WTC11 (cell line): ENCODE data around the gene HPX. TPM values are rescaled to one million over a fixed set of nuclear protein-coding genes. Genes with fewer than 3 reads are reported as not detected.

Source experiments
- ATAC-seq: fragments of 200-7000 bp; cut with Tn5 transposase; 2 replicates; pipeline ENCODE4 v1.10.0; 2021; ENCODE audit warnings: mild to moderate bottlenecking, moderate library complexity
- CTCF ChIA-PET: fragments of 300-600 bp; sonication (Branson Sonifier 250); formaldehyde crosslinking; loops from one replicate; lab custom pipeline; 2021; ENCODE audit warnings: antibody characterized with exemption; lab: Charles Lee
- POLR2A ChIA-PET: fragments of 350-600 bp; sonication (Branson Sonifier 250); formaldehyde crosslinking; loops from one replicate; lab custom pipeline; 2021; ENCODE audit warnings: antibody characterized with exemption; lab: Charles Lee
- DNase-seq: peaks from one replicate; pipeline ENCODE4 v3.0.0; 2021; ENCODE audit warnings: low spot score
- H3K27ac Mint-ChIP-seq: 2 replicates; pipeline ENCODE4 v1.8.0; 2021; ENCODE audit warnings: mixed read lengths
- H3K27me3 Mint-ChIP-seq: 2 replicates; pipeline ENCODE4 v1.8.0; 2021; ENCODE audit warnings: low read depth, mild to moderate bottlenecking, moderate library complexity, mixed read lengths
- H3K36me3 Mint-ChIP-seq: 2 replicates; pipeline ENCODE4 v1.8.0; 2021; ENCODE audit warnings: mixed read lengths
- H3K4me1 Mint-ChIP-seq: 2 replicates; pipeline ENCODE4 v1.8.0; 2022; ENCODE audit warnings: mixed read lengths
- H3K4me3 Mint-ChIP-seq: 2 replicates; pipeline ENCODE4 v1.8.0; 2021; ENCODE audit warnings: mild to moderate bottlenecking, moderate library complexity, mixed read lengths
- H3K9me3 Mint-ChIP-seq: 2 replicates; pipeline ENCODE4 v1.8.0; 2021; ENCODE audit warnings: mixed read lengths
- ATF3 ChIP-seq: sonication (generic); formaldehyde crosslinking; conservative IDR thresholded peaks from 2 replicates; pipeline ENCODE4 v1.8.1; 2022; ENCODE audit warnings: mild to moderate bottlenecking, missing genetic modification reagents
- CREB1 ChIP-seq: sonication (generic); formaldehyde crosslinking; IDR thresholded peaks from 2 replicates; pipeline ENCODE4 v1.8.0; 2023; ENCODE audit warnings: mild to moderate bottlenecking, missing genetic modification reagents
- CREM ChIP-seq: sonication (generic); formaldehyde crosslinking; IDR thresholded peaks from 2 replicates; pipeline ENCODE4 v1.8.1; 2022; ENCODE audit warnings: mild to moderate bottlenecking, missing genetic modification reagents, moderate library complexity
- E2F4 ChIP-seq: sonication (generic); formaldehyde crosslinking; IDR thresholded peaks from 2 replicates; pipeline ENCODE4 v1.8.1; 2022; ENCODE audit warnings: low read depth, mild to moderate bottlenecking, moderate library complexity, missing genetic modification reagents, borderline replicate concordance
- ELF4 ChIP-seq: sonication (generic); formaldehyde crosslinking; IDR thresholded peaks from 2 replicates; pipeline ENCODE4 v1.8.1; 2022; ENCODE audit warnings: low read depth, mild to moderate bottlenecking, moderate library complexity, missing genetic modification reagents
- ETV6 ChIP-seq: sonication (generic); formaldehyde crosslinking; IDR thresholded peaks from 2 replicates; pipeline ENCODE4 v1.8.1; 2022; ENCODE audit warnings: mild to moderate bottlenecking, missing genetic modification reagents
- FOXJ3 ChIP-seq: sonication (generic); formaldehyde crosslinking; IDR thresholded peaks from 2 replicates; pipeline ENCODE4 v1.9.0; 2021; ENCODE audit warnings: missing genetic modification reagents, mild to moderate bottlenecking, borderline replicate concordance
- GABPB1 ChIP-seq: sonication (generic); formaldehyde crosslinking; IDR thresholded peaks from 2 replicates; pipeline ENCODE4 v1.8.1; 2023; ENCODE audit warnings: mild to moderate bottlenecking, missing genetic modification reagents
- HMGA2 ChIP-seq: fragments of 250-450 bp; sonication (Bioruptor Pico); IDR thresholded peaks from 2 replicates; pipeline ENCODE4 v1.4.0; 2021; ENCODE audit warnings: mild to moderate bottlenecking, moderate library complexity
- NFATC4 ChIP-seq: fragments of 250-450 bp; sonication (Bioruptor Pico); IDR thresholded peaks from 2 replicates; pipeline ENCODE4 v1.9.0; 2021; ENCODE audit warnings: mild to moderate bottlenecking
- PRRX2 ChIP-seq: fragments of 250-450 bp; sonication (Bioruptor Pico); IDR thresholded peaks from 2 replicates; pipeline ENCODE4 v1.8.0; 2021; ENCODE audit warnings: mild to moderate bottlenecking
- RORB ChIP-seq: fragments of 250-450 bp; sonication (Bioruptor Pico); IDR thresholded peaks from 2 replicates; pipeline ENCODE4 v1.9.0; 2021; ENCODE audit warnings: mild to moderate bottlenecking
- SMAD3 ChIP-seq: sonication (generic); formaldehyde crosslinking; IDR thresholded peaks from 2 replicates; pipeline ENCODE4 v1.8.0; 2022; ENCODE audit warnings: missing genetic modification reagents, mild to moderate bottlenecking, borderline replicate concordance
- TP53 ChIP-seq: sonication (generic); formaldehyde crosslinking; IDR thresholded peaks from 2 replicates; pipeline ENCODE4 v1.8.1; 2023; ENCODE audit warnings: mild to moderate bottlenecking, missing genetic modification reagents
- ZNF138 ChIP-seq: sonication (generic); formaldehyde crosslinking; conservative IDR thresholded peaks from 2 replicates; pipeline ENCODE4 v1.8.1; 2022; ENCODE audit warnings: mild to moderate bottlenecking, moderate library complexity, missing genetic modification reagents
- ZNF232 ChIP-seq: sonication (generic); formaldehyde crosslinking; IDR thresholded peaks from 2 replicates; pipeline ENCODE4 v1.8.0; 2022; ENCODE audit warnings: mild to moderate bottlenecking, missing genetic modification reagents
- ZNF263 ChIP-seq: sonication (generic); formaldehyde crosslinking; IDR thresholded peaks from 2 replicates; pipeline ENCODE4 v1.8.1; 2022; ENCODE audit warnings: low read depth, mild to moderate bottlenecking, moderate library complexity, missing genetic modification reagents
- ZNF317 ChIP-seq: sonication (generic); formaldehyde crosslinking; IDR thresholded peaks from 2 replicates; pipeline ENCODE4 v1.8.1; 2023; ENCODE audit warnings: low read depth, mild to moderate bottlenecking, moderate library complexity, missing genetic modification reagents, borderline replicate concordance
- ZNF416 ChIP-seq: fragments of 250-450 bp; sonication (Bioruptor Pico); IDR thresholded peaks from 2 replicates; pipeline ENCODE4 v1.9.0; 2021; ENCODE audit warnings: mild to moderate bottlenecking, inconsistent platforms
- total RNA-seq: library from RNA; stranded (reverse); gene quantifications from 3 replicates; pipeline ENCODE4 v1.2.3, GENCODE V29; 2021
- TF ChIP-seq, protein P1 (sequence below): sonication (generic); formaldehyde crosslinking; IDR thresholded peaks from 2 replicates; pipeline ENCODE4 v1.8.0; 2023; ENCODE audit warnings: missing genetic modification reagents, mild to moderate bottlenecking, borderline replicate concordance
- TF ChIP-seq, protein P2 (sequence below): sonication (generic); formaldehyde crosslinking; IDR thresholded peaks from 2 replicates; pipeline ENCODE4 v1.8.1; 2022; ENCODE audit warnings: missing genetic modification reagents, borderline replicate concordance
- TF ChIP-seq, protein P3 (sequence below): sonication (generic); formaldehyde crosslinking; IDR thresholded peaks from 2 replicates; pipeline ENCODE4 v1.8.1; 2023; ENCODE audit warnings: mild to moderate bottlenecking, missing genetic modification reagents, moderate library complexity
- TF ChIP-seq, protein P4 (sequence below): sonication (generic); formaldehyde crosslinking; IDR thresholded peaks from 2 replicates; pipeline ENCODE4 v1.8.0; 2022; ENCODE audit warnings: mild to moderate bottlenecking, missing genetic modification reagents

Gene HPX
- total RNA-seq, 1 experiment from 2014 or later: 1.7 TPM

- H3K27ac Mint-ChIP-seq: no peak overlapping the region
- H3K9me3 Mint-ChIP-seq: no peaks in the 10 kb centered on the region
- H3K4me3 Mint-ChIP-seq: no peak overlapping the region
- no peaks in the 10 kb centered on the region; the same call in 1 of the 2 replicates for H3K36me3 Mint-ChIP-seq
- H3K4me1 Mint-ChIP-seq: no peaks in the 10 kb centered on the region
- DNase-seq (no peak), ATAC-seq (no peak)
- POLR2A ChIA-PET: no interaction called here
- TF ChIP-seq TP53 (CRISPR knock-in tag): no peak
- no peak for TF ChIP-seq HMGA2
- TF ChIP-seq, protein P1, sequence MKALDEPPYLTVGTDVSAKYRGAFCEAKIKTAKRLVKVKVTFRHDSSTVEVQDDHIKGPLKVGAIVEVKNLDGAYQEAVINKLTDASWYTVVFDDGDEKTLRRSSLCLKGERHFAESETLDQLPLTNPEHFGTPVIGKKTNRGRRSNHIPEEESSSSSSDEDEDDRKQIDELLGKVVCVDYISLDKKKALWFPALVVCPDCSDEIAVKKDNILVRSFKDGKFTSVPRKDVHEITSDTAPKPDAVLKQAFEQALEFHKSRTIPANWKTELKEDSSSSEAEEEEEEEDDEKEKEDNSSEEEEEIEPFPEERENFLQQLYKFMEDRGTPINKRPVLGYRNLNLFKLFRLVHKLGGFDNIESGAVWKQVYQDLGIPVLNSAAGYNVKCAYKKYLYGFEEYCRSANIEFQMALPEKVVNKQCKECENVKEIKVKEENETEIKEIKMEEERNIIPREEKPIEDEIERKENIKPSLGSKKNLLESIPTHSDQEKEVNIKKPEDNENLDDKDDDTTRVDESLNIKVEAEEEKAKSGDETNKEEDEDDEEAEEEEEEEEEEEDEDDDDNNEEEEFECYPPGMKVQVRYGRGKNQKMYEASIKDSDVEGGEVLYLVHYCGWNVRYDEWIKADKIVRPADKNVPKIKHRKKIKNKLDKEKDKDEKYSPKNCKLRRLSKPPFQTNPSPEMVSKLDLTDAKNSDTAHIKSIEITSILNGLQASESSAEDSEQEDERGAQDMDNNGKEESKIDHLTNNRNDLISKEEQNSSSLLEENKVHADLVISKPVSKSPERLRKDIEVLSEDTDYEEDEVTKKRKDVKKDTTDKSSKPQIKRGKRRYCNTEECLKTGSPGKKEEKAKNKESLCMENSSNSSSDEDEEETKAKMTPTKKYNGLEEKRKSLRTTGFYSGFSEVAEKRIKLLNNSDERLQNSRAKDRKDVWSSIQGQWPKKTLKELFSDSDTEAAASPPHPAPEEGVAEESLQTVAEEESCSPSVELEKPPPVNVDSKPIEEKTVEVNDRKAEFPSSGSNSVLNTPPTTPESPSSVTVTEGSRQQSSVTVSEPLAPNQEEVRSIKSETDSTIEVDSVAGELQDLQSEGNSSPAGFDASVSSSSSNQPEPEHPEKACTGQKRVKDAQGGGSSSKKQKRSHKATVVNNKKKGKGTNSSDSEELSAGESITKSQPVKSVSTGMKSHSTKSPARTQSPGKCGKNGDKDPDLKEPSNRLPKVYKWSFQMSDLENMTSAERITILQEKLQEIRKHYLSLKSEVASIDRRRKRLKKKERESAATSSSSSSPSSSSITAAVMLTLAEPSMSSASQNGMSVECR: no peak
- TF ChIP-seq, protein P2, sequence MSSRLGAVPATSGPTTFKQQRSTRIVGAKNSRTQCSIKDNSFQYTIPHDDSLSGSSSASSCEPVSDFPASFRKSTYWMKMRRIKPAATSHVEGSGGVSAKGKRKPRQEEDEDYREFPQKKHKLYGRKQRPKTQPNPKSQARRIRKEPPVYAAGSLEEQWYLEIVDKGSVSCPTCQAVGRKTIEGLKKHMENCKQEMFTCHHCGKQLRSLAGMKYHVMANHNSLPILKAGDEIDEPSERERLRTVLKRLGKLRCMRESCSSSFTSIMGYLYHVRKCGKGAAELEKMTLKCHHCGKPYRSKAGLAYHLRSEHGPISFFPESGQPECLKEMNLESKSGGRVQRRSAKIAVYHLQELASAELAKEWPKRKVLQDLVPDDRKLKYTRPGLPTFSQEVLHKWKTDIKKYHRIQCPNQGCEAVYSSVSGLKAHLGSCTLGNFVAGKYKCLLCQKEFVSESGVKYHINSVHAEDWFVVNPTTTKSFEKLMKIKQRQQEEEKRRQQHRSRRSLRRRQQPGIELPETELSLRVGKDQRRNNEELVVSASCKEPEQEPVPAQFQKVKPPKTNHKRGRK: no peak
- TF ChIP-seq E2F4 (CRISPR knock-in tag): no peak
- TF ChIP-seq ZNF263 (CRISPR knock-in tag): no peak
- TF ChIP-seq CREB1: no peak
- no peak for TF ChIP-seq ZNF138 (CRISPR knock-in tag)
- no peaks in the 10 kb centered on the region for H3K27me3 Mint-ChIP-seq
- CTCF ChIA-PET: interaction anchor here (3.0 kb wide), 1 partner anchor 17 kb away, joined by 12 read pairs; no protein-coding TSS in a partner anchor
These were observed 48.0 kb upstream of the HPX start for GRCh38 chr11:6488821-6489220.

GRCh38 chr11:6488342-6488741, 47.6 kb upstream of the HPX start:
- Mint-ChIP-seq H3K36me3 (peaks cover 4% of the 10 kb centered on the region), H3K27me3 (no peaks in the 10 kb centered on the region), H3K4me1 (no peaks in the 10 kb centered on the region), H3K27ac (no peak overlapping the region), H3K4me3 (no peak overlapping the region), H3K9me3 (no peaks in the 10 kb centered on the region)
- ATAC-seq: no peak
- DNase-seq: no peak
- POLR2A ChIA-PET: no interaction called here
- no peak for TF ChIP-seq PRRX2 (CRISPR knock-in tag)
- TF ChIP-seq ELF4: no peak
- TF ChIP-seq RORB (CRISPR knock-in tag): no peak
- CTCF ChIA-PET: no interaction called here

- ATAC-seq: no peak
- ChIA-PET POLR2A (no interaction called here), CTCF (no interaction called here)
These were observed 46.2 kb upstream of the HPX start for GRCh38 chr11:6486938-6487337.

DNA sequence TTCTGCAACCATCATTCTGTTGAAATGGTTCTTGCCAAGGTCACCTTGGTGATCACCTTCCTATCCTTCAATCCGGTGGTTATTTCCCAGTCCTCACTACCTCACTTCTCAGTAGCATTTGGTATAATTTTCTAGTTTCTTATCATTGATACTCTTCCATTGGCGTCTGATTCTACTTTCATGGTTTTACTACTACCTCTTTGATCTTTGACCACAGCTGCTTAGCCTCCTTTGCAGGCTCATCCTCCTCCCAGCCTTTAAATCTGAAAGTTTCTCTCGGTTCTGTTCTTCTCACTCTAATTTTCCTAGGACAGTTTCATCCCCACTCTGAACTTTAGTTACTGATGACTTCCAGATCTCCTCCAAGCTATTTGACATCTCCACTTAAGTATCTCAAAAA, 45.5 kb upstream of the HPX start:
- Mint-ChIP-seq H3K4me3 (no peak overlapping the region), H3K27me3 (no peaks in the 10 kb centered on the region), H3K27ac (no peak overlapping the region), H3K4me1 (peaks cover 8% of the 10 kb centered on the region; the same call in 1 of the 2 replicates), H3K9me3 (no peaks in the 10 kb centered on the region), H3K36me3 (peaks cover 17% of the 10 kb centered on the region)
- ATAC-seq: no peak
- CTCF ChIA-PET: no interaction called here
- no peak for DNase-seq
- POLR2A ChIA-PET: no interaction called here
- TF ChIP-seq FOXJ3 (CRISPR knock-in tag) (no peak), ATF3 (CRISPR knock-in tag) (no peak), ZNF317 (CRISPR knock-in tag) (no peak), ZNF232 (no peak), NFATC4 (CRISPR knock-in tag) (no peak), ETV6 (CRISPR knock-in tag) (no peak), ZNF416 (CRISPR knock-in tag) (no peak)
- TF ChIP-seq, protein P3, sequence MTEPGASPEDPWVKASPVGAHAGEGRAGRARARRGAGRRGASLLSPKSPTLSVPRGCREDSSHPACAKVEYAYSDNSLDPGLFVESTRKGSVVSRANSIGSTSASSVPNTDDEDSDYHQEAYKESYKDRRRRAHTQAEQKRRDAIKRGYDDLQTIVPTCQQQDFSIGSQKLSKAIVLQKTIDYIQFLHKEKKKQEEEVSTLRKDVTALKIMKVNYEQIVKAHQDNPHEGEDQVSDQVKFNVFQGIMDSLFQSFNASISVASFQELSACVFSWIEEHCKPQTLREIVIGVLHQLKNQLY: no peak
- TF ChIP-seq, protein P4, sequence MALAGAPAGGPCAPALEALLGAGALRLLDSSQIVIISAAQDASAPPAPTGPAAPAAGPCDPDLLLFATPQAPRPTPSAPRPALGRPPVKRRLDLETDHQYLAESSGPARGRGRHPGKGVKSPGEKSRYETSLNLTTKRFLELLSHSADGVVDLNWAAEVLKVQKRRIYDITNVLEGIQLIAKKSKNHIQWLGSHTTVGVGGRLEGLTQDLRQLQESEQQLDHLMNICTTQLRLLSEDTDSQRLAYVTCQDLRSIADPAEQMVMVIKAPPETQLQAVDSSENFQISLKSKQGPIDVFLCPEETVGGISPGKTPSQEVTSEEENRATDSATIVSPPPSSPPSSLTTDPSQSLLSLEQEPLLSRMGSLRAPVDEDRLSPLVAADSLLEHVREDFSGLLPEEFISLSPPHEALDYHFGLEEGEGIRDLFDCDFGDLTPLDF (CRISPR knock-in tag): no peak

More at GRCh38 chr11:6486938-6487337, 46.2 kb upstream of the HPX start:
- Mint-ChIP-seq H3K27me3 (no peaks in the 10 kb centered on the region), H3K9me3 (no peaks in the 10 kb centered on the region), H3K4me1 (peaks cover 8% of the 10 kb centered on the region; the same call in 1 of the 2 replicates), H3K27ac (no peak overlapping the region)
- no peak for DNase-seq
- TF ChIP-seq CREM (CRISPR knock-in tag) (no peak), PRRX2 (CRISPR knock-in tag) (no peak), GABPB1 (CRISPR knock-in tag) (no peak), ZNF138 (CRISPR knock-in tag) (no peak), SMAD3 (CRISPR knock-in tag) (no peak), ZNF416 (CRISPR knock-in tag) (no peak)
- TF ChIP-seq, all 79 proteins: peak for 0
- Mint-ChIP-seq H3K4me3 (no peak overlapping the region), H3K36me3 (peaks cover 17% of the 10 kb centered on the region)
